GM18517 (cell line): ENCODE results near the gene ZNF337.
"Not testable (repeated sequence)": the region's sequence is repeated elsewhere in the genome, so short reads cannot be mapped to it uniquely, and the experiment has no call there.

Experiments
- ATAC-seq: cut with Tn5 transposase; IDR thresholded peaks from one replicate; pipeline ENCODE4 v1.9.1; 2021; ENCODE audit warnings: mild to moderate bottlenecking, moderate library complexity; ENCODE audit not compliant: unreplicated experiment

The ZNF337 gene

DNA sequence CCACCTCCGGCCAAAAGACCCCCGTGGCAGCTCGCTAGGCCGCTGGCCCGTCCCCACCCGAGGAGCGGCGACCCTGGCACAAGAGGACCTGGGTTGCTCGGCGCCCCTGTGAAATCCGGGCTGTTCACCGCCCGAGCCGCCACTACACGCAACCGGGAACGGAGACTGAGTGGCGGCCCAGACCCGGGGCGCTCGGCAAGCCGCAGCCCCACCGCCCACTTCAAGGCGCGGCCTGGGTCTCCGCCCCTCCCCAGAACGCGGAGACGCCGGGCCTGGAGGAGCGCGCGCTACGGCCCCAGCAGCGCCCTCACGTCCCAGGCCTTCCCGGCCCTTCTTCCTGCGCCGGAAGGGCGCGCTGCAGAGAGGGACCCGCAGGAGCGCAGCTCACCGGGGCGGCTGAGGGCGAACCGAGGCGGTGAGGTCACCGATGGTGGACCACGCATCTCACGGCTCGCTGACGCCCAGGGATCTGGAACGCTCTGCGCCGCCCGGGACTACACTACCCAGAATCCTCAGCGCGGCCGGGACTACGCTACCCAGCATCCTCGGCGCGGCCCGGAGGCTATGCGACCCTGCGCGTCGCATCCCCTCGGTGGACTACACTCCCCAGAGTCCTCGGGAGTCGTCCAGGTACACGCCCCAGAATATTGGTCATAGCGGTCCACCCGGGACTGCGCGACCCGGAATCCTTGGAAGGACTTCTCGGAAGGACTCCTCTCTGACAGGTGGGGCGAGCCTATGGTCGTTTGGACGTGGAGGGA is at the start of gene ZNF337:
TSS of gene ZNF337 (minus strand) at position 483 of the 761 bp plus-strand sequence. CDS start 10,436 bp downstream, outside the sequence.
- ATAC-seq: peak; percentile 96

DNA sequence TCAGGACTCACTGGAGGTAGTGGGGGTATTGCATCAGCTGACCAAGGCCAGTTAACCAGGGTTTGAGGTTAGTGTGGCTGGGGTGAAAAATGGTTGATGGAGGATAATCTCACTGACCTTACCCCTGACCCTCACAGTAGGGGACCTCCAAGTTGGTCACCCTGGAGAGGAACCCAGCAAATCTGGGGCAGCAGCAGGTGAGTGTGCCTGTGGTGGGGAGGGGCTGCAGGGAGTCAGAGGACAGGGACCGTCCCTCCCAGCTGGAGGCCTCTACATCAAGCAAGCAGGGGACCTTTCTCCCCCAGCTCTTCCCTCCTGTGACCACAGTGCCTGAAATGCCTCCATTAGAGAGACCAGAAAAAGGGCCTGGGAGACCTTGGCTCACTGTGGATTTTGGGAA is 49.1 kb upstream of the ZNF337 start:
- no peak for ATAC-seq

DNA sequence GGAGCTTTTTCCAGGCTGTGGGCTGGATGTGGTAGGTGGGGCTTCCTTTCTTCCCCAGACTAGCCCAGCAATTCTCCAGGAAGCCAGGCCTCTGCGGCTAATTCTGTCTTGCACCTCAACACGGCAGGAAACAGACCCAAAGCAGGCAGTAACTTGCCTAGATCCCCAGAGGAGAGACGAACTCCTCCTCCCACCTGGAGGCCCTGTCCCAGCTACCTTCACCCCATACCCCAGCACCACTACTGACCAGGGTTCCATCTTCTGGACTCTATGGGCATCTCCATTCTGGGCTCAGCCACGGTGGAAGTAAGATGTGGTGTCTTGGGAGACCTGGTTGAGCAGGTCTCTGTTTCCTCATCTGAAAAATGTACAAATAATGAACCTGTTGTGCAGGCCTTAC is 48.4 kb upstream of the ZNF337 start:
- no peak for ATAC-seq

DNA sequence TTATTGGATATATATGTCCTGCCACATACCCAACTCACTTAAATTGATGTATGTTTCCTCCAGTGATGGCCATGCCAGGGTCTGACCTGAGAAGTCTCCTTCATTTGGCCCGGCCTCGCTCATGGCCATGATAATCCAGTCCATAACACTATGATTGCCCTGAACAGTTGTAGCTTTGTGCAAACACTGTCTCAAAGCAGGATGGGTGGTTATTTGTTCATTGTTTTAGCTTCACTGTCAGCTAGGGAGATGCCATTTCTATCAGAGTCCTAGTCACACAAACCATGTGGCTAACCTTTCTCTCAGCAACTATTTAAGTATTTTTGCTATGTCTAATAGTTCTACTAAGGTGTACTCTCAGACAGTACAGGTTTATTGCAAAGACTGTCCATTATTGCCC is 47.6 kb upstream of the ZNF337 start:
- no peak for ATAC-seq

DNA sequence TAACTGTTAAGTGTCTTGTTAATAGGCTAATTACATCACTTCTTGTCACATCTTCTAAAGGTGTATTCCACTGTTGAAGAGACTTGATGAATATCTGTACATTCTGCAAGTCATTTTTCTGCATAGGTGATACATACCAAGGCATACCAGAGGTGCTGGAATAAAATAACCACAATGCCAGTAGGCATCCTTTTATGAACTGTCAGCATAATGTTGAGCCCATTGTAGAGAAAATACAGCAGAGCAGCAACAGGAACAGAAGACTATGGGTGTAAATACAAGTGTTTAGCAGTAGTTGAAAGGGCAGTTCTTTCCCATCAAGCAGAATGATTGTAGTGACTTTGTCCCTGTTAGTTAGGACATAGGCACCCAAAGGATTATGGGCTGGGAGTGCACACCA is 44.4 kb upstream of the ZNF337 start:
- ATAC-seq: no peak

DNA sequence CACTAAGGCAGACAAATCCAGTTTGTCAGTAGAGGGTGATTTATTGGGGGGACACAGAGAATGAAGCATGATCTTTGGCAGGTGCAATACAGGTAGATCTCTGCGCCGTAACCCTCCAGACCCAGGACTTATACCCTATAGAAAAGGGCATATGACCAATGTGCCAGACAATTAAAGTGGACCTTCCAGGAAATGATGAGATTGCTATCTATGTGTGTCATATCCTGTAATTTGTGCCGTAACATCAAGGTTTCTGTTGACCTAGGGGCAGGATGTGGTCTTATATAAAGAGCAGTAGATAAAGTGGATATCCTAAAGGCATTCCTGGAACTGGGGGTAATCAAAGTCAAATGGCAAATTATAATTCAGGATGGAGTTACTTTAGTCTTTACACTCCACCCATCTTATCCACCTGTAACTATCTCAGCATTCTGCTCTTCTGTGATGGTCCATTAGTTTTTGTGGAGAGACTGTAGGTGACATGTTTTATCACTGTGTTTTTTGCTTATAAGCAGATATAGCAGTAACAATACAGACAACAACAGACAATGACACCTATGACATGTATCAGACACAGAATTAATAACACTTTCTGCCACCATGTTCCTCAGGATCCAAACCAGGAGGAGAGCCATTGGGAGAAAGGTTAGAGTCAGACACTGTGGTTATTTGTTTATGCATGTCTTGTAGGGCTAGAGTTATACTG is 43.1 kb upstream of the ZNF337 start:
- ATAC-seq: no peak

DNA sequence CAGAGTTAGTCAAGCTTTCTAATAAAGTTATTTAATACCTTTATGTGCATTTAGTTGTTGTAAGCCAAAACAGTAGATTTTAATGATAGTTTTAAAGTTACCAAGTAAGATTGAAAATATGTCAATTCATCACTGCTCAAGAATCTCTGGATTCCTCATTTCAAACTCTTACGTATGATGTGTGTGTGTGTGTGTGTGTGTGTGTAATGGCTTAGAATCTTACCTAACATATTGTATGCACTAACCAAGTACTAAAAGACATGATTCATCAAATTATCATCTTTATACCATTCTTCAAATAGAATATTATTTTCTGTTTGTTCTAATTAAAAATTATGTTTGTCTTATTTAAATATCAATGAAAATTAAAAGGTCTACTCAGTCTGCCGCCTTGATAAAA is 41.5 kb upstream of the ZNF337 start:
- no peak for ATAC-seq

DNA sequence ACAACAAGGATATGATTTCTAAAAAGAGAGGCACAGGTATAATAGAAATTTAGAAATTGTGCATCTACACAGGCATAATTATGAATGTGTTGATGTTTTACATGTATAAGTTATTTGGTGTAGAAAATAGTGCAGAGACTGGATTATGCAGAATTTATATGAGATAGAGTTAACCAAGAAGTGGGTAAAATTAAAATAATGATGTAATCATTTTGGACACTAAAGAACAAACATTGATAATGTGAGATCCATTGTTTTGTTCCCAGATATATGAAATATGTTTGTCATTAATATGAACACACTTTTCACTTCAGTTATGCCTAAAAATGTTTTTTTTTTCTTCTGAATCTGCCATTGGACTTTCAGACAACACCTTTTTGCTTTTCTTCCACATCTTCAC is 37.2 kb upstream of the ZNF337 start:
- no peak for ATAC-seq

DNA sequence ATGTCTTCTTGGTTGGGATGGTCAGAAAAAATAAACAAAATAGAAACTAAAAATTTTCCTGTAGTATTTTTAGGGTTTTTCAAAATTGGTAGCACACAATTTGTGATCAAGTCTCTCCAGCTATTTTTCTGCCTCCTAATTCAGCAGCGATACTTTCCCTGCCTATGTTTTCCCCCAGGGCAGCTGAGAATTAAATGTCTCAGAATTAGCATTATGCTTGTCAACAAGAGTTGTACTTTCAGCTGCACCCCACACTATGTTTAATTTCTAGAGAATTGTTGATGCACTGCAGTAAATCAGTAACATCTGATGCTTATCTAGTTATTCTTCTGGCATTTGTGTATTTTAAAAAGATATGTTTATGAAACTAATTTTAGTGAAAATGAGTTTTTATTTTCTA is 34.2 kb upstream of the ZNF337 start:
- no peak for ATAC-seq

DNA sequence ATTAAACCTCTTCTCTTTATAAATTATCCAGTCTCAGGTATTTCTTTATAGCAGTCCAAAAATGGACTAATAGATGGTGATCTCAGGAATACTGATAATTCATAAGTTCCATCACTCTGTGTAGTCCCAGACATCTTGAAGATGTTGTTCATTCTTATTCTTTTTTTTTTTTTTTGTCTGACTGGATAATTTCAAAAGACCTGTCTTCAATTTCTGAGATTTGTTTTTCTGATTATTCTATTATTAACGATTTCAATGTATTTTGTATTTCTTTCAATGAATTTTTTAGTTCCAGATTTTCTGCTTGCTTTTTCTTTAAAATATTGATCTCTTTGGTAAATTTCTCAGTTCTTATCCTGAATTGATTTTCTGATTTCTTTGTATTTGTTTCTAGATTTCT is 29.7 kb upstream of the ZNF337 start:
- ATAC-seq: no peak

DNA sequence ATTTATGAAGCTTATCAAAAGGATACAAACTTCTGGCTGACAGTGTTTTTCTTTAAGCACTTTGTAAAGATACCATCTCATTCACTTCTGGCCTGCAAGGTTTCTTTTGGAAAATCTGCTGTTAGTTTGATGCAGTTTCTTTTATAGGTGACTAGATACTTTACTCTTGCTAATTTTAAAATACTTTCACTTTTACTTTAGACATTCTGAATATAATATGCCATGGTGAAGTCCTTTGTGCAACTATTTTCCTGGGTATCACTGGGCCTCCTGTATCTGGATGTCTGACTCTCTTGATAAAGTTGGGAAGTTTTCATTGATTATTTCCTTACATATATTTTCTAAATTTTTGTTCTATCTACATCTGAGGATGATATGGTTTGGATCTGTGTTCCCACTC is 29.0 kb upstream of the ZNF337 start:
- ATAC-seq: no peak

DNA sequence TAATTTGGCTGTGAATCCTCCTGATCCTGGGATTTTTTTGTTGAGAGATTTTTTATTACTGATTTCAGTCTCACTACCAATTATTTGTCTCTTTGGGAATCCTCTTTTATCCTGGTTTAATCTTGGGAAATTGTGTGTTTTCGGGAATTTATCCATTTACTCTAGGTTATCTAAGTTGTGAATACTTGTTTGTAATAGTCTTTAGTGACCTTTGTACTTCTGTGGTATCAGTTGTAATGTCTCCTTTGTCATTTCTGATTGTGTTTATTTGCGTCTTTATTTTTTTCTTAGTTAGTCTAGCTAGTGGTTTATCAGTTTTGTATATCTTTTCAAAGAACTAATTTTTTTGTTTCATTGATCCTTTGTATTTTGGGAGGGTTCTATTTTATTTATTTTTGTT is 27.3 kb upstream of the ZNF337 start:
- ATAC-seq: no peak

DNA sequence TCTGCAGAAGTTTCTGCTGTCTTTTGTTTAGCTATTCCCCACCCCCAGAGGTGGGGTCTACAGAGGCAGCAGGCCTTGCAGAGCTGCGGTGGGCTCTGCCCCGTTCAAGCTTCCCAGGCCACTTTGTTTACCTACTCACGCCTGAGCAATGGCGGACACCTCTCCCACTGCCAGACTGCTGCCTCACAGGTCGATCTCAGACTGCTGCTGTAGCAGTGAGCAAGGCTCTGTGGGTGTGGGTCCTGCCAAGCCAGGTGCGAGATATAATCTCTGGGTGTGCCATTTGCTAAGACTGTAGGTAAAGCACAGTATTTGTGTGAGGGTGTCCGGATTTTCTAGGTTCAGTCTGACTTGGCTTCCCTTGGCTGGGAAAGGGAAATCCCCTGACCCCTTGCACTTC is 23.6 kb upstream of the ZNF337 start:
- ATAC-seq: no peak

DNA sequence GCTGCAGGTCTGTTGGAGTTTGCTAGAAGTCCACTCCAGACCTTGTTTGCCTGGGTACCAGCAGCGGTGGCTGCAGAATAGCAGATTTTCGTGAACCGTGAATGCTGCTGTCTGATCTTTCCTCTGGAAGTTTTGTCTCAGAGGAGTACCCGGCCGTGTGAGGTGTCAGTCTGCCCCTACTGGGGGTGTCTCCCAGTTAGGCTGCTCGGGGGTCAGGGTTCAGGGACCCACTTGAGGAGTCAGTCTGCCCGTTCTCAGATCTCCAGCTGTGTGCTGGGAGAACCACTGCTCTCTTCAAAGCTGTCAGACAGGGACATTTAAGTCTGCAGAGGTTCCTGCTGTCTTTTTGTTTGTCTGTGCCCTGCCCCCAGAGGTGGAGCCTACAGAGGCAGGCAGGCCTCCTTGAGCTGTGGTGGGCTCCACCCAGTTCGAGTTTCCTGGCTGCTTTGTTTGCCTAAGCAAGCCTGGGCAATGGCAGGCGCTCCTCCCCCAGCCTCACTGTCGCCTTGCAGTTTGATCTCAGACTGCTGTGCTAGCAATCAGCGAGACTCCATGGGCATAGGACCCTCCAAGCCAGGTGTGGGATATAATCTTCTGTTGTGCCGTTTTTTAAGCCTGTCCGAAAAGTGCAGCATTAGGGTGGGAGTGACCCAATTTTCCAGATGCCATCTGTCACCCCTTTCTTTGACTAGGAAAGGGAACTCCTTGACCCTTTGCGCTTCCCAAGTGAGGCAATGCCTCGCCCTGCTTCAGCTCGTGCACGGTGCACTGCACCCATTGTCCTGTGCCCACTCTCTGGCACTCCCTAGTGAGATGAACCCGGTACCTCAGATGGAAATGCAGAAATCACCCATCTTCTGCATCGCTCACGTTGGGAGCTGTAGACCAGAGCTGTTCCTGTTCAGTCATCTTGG is 22.5 kb upstream of the ZNF337 start:
- not testable (repeated sequence) for ATAC-seq

DNA sequence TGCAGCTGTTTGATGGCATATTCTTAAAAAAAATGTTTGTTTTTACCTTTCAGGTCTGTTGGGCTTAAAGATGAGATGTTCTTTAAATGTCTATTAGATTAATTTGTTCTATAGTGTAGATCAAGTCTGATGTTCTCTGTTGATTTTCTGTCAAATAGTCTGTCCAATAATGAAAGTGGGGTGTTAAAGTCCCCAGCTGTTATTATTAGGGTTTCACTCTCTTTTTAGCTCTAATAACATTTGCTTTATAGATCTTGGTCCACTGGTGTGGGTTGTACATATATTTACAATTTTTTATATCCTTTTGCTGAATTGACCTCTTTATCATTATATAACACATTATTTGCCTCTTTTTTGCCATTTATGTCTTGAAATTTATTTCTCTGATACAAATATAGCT is 11.0 kb upstream of the ZNF337 start:
- ATAC-seq: no peak

DNA sequence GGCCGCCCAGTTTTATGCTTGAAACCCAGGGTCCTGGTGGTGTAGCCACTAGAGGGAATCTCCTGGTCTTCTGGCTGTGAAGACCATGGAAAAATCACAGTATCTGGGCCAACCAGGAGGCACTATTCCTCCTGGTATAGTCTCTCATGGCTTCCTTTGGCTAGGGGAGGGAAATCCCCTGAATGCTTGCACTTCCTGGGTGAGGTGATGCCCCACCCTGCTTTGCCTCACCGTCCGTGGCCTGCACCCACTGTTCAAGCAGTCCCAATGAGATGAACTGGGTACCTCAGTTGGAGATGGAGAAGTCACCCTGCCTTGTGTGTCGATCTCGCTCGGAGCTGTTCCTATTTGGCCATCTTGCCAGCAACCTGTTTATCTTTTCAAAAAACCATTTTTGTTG is 10.1 kb upstream of the ZNF337 start:
- ATAC-seq: no peak

DNA sequence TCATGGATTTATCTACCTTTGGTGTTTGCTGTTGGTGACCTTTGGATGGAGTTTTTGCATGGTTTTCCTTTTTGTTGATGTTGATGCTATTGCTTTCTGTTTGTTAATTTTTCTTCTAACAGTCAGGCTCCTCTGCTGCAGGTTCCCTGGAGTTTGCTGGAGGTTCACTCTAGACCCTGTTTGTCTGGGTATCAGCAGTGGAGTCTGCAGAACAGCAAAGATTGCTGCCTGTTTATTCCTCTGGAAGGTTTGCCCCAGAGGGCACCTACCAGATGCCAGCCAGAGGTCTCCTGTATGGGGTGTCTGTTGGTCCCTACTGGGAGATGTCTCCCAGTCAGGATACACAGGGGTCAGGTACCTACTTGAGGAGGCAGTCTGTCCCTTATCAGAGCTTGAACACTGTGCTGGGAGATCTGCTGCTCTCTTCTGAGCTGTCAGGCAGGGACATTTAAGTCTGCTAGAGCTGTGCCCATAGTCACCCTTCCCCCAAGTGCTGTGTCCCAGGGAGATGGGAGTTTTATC is 9.2 kb upstream of the ZNF337 start:
- no peak for ATAC-seq

DNA sequence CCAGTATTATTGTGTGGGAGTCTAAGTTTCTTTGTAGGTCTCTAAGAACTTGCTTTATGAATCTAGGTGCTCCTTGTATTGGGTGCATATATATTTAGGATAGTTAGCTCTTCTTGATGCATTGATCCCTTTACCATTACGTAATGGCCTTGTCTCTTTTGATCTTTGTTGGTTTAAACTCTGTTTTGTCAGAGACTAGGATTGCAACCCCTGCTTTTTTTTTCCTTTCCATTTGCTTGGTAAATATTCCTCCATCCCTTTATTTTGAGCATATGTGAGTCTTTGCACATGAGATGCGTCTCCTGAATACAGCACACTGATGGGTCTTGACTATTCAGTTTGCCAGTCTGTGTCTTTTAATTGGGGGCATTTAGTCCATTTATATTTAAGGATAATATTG is 7.7 kb upstream of the ZNF337 start:
- ATAC-seq: not testable (repeated sequence)

DNA sequence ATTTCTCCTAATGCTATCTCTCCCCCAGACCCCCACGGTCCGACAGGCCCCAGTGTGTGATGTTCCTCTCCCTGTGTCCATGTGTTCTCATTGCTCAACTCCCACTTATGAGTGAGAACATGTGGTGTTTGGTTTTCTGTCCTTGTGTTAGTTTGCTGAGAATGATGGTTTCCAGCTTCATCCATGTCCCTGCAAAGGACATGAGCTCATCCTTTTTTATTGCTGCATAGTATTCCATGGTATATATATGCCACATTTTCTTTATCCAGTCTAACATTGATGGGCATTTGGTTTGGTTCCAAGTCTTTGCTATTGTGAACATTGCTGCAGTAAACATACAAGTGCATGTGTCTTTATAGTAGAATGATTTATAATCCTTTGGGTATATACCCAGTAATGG is 4.2 kb upstream of the ZNF337 start:
- ATAC-seq: not testable (repeated sequence)

DNA sequence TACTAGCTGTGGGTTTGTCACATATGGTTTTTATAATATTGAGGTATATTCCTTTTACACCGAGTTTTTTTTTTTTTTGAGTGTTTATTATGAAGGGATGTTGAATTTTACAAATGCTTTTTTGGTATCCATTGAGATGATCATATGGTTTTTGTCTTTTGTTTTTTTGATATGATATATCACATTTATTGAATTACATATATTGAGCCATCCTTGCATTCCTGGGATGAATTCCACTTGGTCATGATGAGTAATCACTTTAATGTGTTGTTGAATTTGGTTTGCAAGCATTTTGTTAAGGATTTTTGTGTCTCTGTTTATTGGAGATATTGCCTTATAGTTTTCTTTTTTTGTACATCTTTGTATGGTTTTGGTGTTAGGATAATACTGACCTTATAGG is 3.3 kb upstream of the ZNF337 start:
- no peak for ATAC-seq

DNA sequence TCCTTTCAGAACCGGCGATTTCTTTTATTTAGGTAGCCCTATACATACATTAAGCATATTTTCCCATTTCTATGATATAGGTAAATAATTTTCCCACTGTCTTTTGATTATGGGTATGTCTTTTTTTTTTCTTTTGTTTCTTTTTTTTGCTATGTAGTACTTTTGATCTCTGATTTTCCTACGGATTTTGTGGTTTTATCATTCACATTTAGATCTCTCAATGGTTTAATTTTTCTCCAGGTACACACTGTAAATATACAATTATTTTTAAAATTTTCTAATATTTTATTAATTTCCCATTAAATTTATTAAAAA is 436 bp upstream of the ZNF337 start:
- no peak for ATAC-seq
